Measurements from ENCODE around the gene RAG1. TPM values are rescaled to one million over a fixed set of nuclear protein-coding genes. Genes with fewer than 3 reads are reported as not detected.

The RAG1 gene
- total RNA-seq, 2 donors from 2014 or later, result 0.91 to 1.4 TPM

- H3K36me3 ChIP-seq, result no peaks in the 10 kb centered on the region
- DNase-seq (ENCODE audit: low spot score), result no peak
- no peak for TF ChIP-seq POLR2A (IDR thresholded peaks at IDR 0.05)
- TF ChIP-seq POLR2AphosphoS5 (IDR thresholded peaks at IDR 0.05), result no peak
- TF ChIP-seq CTCF (IDR thresholded peaks at IDR 0.05), result no peak
- H3K4me1 ChIP-seq (replicated peaks), result no peaks in the 10 kb centered on the region
- H3K4me3 ChIP-seq, result no peak overlapping the region
- no peaks in the 10 kb centered on the region for H3K9me3 ChIP-seq
- no peaks in the 10 kb centered on the region for H3K27me3 ChIP-seq (replicated peaks; ENCODE audit: insufficient read depth)
- WGBS, result 60% methylated on average over 6 of the region's 6 CpGs
- intact Hi-C loops (cut with DNase I), result no loop called here
- H3K27ac ChIP-seq, result no peak overlapping the region
Measured at GRCh38 chr11:36565031-36565610, 2.7 kb upstream of the RAG1 start.

- no peaks in the 10 kb centered on the region for H3K27me3 ChIP-seq (replicated peaks; ENCODE audit: insufficient read depth)
- H3K9me3 ChIP-seq, result no peaks in the 10 kb centered on the region
- WGBS, result 97% methylated on average over 4 of the region's 4 CpGs
- H3K36me3 ChIP-seq, result no peaks in the 10 kb centered on the region
- DNase-seq (ENCODE audit: low spot score), result no peak
- H3K27ac ChIP-seq, result no peak overlapping the region
- no peaks in the 10 kb centered on the region for H3K4me1 ChIP-seq (replicated peaks)
- H3K4me3 ChIP-seq, result no peak overlapping the region
- intact Hi-C loops (cut with DNase I), result no loop called here
- TF ChIP-seq POLR2A (IDR thresholded peaks at IDR 0.05), result no peak
- no peak for TF ChIP-seq CTCF (IDR thresholded peaks at IDR 0.05)
Measured at GRCh38 chr11:36566407-36567053, 1.3 kb upstream of the RAG1 start.

GRCh38 chr11:36569095-36569494 lies 1.3 kb downstream of the RAG1 start:
- Histone ChIP-seq H3K27me3 (replicated peaks; ENCODE audit: insufficient read depth) (no peaks in the 10 kb centered on the region), H3K4me1 (replicated peaks) (no peaks in the 10 kb centered on the region), H3K27ac (no peak overlapping the region), H3K36me3 (no peaks in the 10 kb centered on the region), H3K9me3 (no peaks in the 10 kb centered on the region), H3K4me3 (no peak overlapping the region)
- intact Hi-C loops (cut with DNase I), result no loop called here
- no peak for TF ChIP-seq POLR2AphosphoS5 (IDR thresholded peaks at IDR 0.05)
- 83% methylated on average over 4 of the region's 4 CpGs for WGBS
- no peak for DNase-seq (ENCODE audit: low spot score)

- WGBS, result 82% methylated on average over 8 of the region's 8 CpGs
- no peak for TF ChIP-seq POLR2AphosphoS5 (IDR thresholded peaks at IDR 0.05)
- TF ChIP-seq CTCF (IDR thresholded peaks at IDR 0.05), result no peak
- TF ChIP-seq POLR2A (IDR thresholded peaks at IDR 0.05), result no peak
- H3K4me3 ChIP-seq, result no peak overlapping the region
- no peak overlapping the region for H3K27ac ChIP-seq
- H3K4me1 ChIP-seq (replicated peaks), result no peaks in the 10 kb centered on the region
- DNase-seq (ENCODE audit: low spot score), result no peak
- H3K27me3 ChIP-seq (replicated peaks; ENCODE audit: insufficient read depth), result no peaks in the 10 kb centered on the region
- intact Hi-C loops (cut with DNase I), result no loop called here
- H3K36me3 ChIP-seq, result no peaks in the 10 kb centered on the region
- H3K9me3 ChIP-seq, result no peaks in the 10 kb centered on the region
Measured at GRCh38 chr11:36574486-36574885, 6.7 kb downstream of the RAG1 start.

- 57% methylated on average over 2 of the region's 2 CpGs for WGBS
- TF ChIP-seq CTCF (IDR thresholded peaks at IDR 0.05) (no peak), POLR2A (IDR thresholded peaks at IDR 0.05) (no peak), POLR2AphosphoS5 (IDR thresholded peaks at IDR 0.05) (no peak)
- no peak overlapping the region for H3K27ac ChIP-seq
- no peak overlapping the region for H3K4me3 ChIP-seq
- no peaks in the 10 kb centered on the region for H3K4me1 ChIP-seq (replicated peaks)
- H3K9me3 ChIP-seq, result no peaks in the 10 kb centered on the region
- no peaks in the 10 kb centered on the region for H3K36me3 ChIP-seq
- intact Hi-C loops (cut with DNase I), result no loop called here
- DNase-seq (ENCODE audit: low spot score), result no peak
- no peaks in the 10 kb centered on the region for H3K27me3 ChIP-seq (replicated peaks; ENCODE audit: insufficient read depth)
Measured at GRCh38 chr11:36577373-36577772, 9.6 kb downstream of the RAG1 start.
